Measurements from ENCODE around the gene MACROD2.

Gene MACROD2

DNA sequence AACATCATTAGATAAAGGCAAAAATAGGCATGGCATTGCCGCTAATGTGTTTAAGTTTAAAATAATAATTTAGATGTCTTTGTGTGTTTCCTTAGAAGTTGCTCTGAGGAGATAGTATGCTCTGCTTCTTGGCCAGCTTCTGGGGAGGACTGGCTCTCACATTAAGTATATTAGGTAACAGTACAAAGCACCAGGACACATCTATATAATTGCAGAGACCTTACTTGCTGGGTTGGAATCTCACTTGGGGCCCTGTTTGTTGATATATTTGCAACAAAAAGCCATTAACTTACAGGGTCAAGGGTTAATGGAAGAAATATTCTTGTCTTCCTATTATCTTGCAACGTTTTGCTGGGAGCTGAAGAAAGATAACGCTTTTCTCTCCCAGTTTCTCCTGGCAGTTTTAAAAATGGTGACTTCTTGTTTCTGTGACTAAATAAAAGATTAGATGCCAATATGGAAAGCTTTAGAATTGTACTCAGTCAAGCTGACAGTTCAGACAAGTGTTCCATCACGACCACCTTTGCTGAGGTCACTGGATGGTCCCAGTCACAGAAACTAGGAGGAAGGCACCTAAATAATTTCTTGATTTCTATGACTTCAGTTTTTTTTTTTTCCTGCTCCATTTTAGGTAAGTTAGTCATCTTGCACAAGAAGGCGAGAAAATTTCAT is 804.4 kb downstream of the MACROD2 start:
- no peak overlapping the region for H3K4me3 ChIP-seq (ENCODE audit: low read length)
- no peak for DNase-seq (ENCODE audit: low read depth)
- TF ChIP-seq, protein P1, sequence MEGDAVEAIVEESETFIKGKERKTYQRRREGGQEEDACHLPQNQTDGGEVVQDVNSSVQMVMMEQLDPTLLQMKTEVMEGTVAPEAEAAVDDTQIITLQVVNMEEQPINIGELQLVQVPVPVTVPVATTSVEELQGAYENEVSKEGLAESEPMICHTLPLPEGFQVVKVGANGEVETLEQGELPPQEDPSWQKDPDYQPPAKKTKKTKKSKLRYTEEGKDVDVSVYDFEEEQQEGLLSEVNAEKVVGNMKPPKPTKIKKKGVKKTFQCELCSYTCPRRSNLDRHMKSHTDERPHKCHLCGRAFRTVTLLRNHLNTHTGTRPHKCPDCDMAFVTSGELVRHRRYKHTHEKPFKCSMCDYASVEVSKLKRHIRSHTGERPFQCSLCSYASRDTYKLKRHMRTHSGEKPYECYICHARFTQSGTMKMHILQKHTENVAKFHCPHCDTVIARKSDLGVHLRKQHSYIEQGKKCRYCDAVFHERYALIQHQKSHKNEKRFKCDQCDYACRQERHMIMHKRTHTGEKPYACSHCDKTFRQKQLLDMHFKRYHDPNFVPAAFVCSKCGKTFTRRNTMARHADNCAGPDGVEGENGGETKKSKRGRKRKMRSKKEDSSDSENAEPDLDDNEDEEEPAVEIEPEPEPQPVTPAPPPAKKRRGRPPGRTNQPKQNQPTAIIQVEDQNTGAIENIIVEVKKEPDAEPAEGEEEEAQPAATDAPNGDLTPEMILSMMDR (conservative IDR thresholded peaks at IDR 0.05; ENCODE audit: low read length), result no peak

DNA sequence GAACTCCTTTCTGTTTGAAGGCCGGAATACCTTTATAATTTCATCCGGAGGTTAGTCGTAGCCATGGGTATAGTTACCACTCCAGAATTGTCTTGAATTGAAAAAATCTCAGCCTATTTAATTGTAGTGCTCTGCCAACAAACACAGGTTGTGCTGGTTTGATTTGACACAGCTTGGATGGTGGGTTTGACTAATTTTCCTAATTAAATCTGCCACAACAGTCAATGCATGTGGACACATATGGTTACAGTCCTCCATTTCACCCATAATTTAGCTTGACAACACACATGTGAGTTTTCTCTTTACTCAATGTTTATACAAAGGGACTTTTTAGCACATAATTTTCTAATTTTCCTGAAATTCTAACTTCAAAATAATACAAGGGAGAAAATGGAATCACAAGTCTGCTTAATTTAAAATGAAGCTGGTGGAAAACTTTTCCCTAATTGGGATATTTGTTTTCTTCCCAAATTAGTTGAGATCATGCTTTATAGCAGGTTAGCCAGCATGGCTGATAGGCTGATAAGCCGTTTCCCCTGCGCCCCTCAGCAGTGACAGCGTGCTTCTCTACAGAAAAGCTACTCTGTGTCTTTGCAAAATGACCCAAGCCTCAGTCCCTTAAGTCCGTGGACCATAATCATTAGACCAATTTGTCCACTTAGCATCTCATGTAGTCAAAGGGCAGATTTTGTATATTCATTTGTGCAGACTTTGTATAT is 805.5 kb downstream of the MACROD2 start:
- TF ChIP-seq, protein P1 (conservative IDR thresholded peaks at IDR 0.05; ENCODE audit: low read length), result no peak
- no peak for DNase-seq (ENCODE audit: low read depth)

DNA sequence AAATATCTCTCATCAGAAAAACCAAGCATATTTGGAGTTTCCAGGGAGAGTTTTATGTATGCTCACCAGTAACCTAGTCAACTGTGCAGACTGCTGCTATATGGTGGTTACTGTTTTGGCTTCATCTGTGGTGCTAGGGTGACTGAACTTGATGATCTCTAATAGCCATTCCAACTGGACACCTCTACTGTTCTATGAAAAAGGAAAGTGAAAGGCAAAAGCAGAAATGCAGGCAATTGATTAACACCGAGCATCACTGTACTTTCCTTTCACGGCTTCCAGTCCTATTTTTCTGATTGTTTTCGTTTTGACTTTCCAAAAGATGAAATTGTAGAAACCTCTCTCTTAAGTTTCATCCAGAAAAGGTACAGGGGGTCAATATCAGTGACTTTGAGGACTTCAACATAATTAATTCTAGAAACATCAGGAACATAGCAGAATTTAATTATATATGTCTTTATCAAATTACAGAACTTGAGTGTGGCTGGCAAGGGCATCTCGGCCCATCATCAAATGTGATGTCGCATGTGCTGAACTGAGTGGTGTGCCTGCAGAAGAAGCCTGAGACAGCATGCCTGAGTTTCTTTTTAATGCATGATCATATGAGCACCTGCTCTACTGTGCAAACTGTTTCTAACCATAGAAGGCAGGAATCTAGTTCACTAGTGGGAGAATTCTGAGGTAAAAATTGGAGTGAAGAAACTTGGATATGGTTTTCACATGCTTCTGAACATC is 806.4 kb downstream of the MACROD2 start:
- TF ChIP-seq, protein P1 (conservative IDR thresholded peaks at IDR 0.05; ENCODE audit: low read length), result no peak
- DNase-seq (ENCODE audit: low read depth), result no peak
- H3K4me3 ChIP-seq (ENCODE audit: low read length), result no peak overlapping the region

More for the DNA sequence above, 805.5 kb downstream of the MACROD2 start:
- no peak overlapping the region for H3K4me3 ChIP-seq (ENCODE audit: low read length)

DNA sequence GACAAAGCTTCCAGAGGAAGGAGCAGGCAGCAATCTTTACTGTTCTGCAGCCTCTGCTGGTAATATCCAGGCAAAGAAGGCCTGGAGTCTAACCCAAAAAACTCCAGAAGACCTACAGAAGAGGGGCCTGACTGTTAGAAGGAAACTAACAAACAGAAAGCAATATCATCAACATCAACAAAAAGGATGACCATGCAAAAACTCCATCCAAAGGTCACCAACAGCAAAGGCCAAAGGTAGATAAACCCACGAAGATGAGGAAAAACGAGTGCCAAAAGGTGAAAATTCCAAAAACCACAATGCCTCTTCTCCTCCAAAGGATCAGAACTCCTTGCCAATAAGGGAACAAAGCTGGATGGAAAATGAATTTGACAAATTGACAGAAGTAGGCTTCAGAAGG is 811.9 kb downstream of the MACROD2 start:
- no peak for DNase-seq (ENCODE audit: low read depth)

DNA sequence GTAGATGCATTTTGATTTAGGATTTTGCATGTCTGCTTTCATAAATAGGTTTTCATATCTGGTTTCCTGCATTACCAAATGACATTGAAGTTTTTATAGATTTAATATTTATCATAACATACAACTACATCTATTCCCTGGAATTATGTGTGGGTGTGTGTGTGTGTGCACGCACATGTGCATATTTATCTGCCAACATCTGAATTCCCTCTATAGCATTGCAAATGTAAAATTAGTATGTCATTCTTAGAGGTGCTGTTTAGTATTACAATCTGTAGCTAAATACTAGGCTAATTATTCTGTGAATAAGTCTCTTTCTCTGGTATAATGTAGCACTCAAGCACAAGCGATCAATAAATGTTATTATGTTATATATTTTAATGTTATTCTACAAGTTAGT is 820.0 kb downstream of the MACROD2 start:
- TF ChIP-seq, protein P1 (conservative IDR thresholded peaks at IDR 0.05; ENCODE audit: low read length), result no peak
- H3K4me3 ChIP-seq (ENCODE audit: low read length), result no peak overlapping the region
- no peak for DNase-seq (ENCODE audit: low read depth)

More for the DNA sequence above, 811.9 kb downstream of the MACROD2 start:
- no peak overlapping the region for H3K4me3 ChIP-seq (ENCODE audit: low read length)
- TF ChIP-seq, protein P1 (conservative IDR thresholded peaks at IDR 0.05; ENCODE audit: low read length), result no peak

DNA sequence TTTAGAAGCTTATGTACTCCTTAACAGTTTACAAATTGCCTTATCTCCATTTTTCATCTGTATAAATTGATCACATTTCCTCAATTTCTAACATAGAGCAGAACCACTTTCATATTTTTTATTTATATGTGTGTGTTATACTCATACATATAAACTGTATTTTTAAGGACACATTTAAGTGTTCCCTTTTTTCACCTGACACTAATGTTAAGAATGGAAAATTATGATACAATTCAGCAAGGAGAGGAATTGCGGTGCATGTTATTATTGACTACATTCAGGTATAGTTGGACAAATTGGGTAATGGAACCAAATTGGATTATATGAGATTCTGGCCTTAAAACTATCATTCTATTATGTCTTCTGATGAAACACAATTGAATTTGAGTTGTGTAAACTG is 821.2 kb downstream of the MACROD2 start:
- TF ChIP-seq, protein P1 (conservative IDR thresholded peaks at IDR 0.05; ENCODE audit: low read length), result no peak
- DNase-seq (ENCODE audit: low read depth), result no peak
- H3K4me3 ChIP-seq (ENCODE audit: low read length), result no peak overlapping the region
